ENCODE results near the gene SLC51B.

Gene SLC51B

DNA sequence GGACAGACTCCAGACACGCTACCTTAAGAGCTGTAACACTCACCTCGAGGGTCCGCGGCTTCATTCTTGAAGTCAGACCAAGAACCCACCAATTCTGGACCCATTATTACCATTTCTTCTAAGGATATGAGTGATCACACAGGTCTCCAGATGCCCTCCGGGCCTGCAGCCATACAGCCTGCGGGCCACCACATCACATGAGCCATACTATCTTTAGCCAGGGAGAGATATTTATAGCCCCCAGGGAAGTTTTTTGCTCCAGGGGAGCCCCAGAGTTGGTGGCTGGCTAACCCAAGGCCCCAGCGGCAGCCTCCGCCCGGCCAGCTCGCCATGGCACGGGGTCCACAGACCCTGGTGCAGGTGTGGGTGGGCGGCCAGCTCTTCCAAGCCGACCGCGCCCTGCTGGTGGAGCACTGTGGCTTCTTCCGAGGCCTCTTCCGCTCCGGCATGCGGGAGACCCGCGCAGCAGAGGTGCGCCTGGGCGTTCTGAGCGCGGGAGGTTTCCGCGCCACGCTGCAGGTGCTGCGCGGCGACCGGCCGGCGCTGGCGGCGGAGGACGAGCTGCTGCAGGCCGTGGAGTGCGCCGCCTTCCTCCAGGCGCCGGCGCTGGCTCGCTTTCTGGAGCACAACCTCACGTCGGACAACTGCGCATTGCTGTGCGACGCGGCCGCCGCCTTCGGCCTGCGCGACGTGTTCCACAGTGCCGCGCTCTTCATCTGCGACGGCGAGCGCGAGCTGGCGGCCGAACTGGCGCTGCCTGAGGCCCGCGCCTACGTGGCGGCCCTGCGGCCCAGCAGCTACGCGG is 31.5 kb downstream of the SLC51B start, which contains the start of gene KBTBD13:
KBTBD13 (plus strand) TSS at position 261 of the 805 bp plus-strand sequence; CDS start at position 331, 70 bp downstream.
- in situ Hi-C loops (cut with HindIII; ENCODE audit: low sequenced_read_pairs): no loop called here
- H3K4me3 ChIP-seq (ENCODE audit: low read depth, low read length): no peak within 1 kb of the TSS
- TF ChIP-seq, protein P1, sequence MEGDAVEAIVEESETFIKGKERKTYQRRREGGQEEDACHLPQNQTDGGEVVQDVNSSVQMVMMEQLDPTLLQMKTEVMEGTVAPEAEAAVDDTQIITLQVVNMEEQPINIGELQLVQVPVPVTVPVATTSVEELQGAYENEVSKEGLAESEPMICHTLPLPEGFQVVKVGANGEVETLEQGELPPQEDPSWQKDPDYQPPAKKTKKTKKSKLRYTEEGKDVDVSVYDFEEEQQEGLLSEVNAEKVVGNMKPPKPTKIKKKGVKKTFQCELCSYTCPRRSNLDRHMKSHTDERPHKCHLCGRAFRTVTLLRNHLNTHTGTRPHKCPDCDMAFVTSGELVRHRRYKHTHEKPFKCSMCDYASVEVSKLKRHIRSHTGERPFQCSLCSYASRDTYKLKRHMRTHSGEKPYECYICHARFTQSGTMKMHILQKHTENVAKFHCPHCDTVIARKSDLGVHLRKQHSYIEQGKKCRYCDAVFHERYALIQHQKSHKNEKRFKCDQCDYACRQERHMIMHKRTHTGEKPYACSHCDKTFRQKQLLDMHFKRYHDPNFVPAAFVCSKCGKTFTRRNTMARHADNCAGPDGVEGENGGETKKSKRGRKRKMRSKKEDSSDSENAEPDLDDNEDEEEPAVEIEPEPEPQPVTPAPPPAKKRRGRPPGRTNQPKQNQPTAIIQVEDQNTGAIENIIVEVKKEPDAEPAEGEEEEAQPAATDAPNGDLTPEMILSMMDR (IDR thresholded peaks at IDR 0.05; ENCODE audit: low read depth, low read length, missing control alignments): no peak
- DNase-seq (ENCODE audit: low read depth): no peak

DNA sequence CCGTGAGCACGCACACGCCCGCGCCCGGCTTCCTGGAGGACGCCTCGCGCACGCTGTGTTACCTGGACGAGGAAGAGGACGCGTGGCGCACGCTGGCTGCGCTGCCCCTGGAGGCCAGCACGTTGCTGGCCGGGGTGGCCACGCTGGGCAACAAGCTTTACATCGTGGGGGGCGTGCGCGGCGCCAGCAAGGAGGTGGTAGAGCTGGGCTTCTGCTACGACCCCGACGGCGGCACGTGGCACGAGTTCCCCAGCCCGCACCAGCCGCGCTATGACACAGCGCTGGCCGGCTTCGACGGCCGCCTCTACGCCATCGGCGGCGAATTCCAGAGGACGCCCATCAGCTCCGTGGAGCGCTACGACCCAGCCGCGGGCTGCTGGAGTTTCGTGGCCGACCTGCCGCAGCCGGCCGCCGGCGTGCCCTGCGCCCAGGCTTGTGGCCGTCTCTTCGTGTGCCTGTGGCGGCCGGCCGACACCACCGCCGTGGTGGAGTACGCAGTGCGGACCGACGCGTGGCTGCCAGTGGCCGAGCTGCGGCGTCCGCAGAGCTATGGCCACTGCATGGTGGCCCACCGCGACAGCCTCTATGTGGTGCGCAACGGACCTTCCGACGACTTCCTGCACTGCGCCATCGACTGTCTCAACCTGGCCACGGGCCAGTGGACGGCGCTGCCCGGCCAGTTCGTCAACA is 32.2 kb downstream of the SLC51B start:
- no peak overlapping the region for H3K4me3 ChIP-seq (ENCODE audit: low read depth, low read length)
- no peak for DNase-seq (ENCODE audit: low read depth)
- TF ChIP-seq, protein P1 (IDR thresholded peaks at IDR 0.05; ENCODE audit: low read depth, low read length, missing control alignments): no peak
- in situ Hi-C loops (cut with HindIII; ENCODE audit: low sequenced_read_pairs): no loop called here

DNA sequence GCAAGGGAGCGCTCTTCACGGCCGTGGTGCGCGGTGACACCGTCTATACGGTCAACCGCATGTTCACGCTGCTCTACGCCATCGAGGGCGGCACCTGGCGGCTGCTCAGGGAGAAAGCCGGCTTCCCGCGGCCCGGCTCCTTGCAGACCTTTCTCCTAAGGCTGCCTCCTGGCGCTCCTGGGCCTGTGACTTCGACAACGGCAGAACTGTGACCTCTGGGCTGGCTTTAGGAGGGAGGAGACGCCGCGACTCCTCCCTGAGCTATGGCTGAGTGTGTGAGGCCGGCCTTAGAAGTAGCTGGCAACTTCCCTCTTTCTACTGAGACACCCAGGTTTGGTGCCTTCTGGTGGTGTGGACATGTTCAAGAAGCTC is 32.8 kb downstream of the SLC51B start:
- H3K4me3 ChIP-seq (ENCODE audit: low read depth, low read length): no peak overlapping the region
- TF ChIP-seq, protein P1 (IDR thresholded peaks at IDR 0.05; ENCODE audit: low read depth, low read length, missing control alignments): peak; percentile 60
- DNase-seq (ENCODE audit: low read depth): no peak
- in situ Hi-C loops (cut with HindIII; ENCODE audit: low sequenced_read_pairs): no loop called here

DNA sequence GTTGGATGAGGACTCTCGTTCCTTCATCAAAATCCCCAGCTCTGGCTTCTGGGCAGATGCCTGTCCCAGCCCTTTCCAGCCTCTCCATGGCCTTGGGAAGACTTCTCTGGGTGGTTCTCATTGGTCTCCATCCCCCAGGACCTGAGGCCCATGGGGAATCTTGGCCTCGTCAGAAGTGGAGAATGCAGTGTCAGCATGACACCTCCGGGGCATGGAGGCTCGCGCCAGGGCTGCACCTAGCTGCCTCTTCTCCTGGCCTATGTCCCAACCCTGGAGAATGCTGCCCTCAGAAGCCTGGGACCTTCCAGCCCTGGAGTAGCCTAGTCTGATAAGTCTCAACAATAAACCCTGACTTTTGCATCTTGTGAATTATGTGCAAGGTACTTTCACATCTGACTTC is 34.4 kb downstream of the SLC51B start:
- DNase-seq (ENCODE audit: low read depth): no peak
- in situ Hi-C loops (cut with HindIII; ENCODE audit: low sequenced_read_pairs): no loop called here
- H3K4me3 ChIP-seq (ENCODE audit: low read depth, low read length): no peak overlapping the region
- TF ChIP-seq, protein P1 (IDR thresholded peaks at IDR 0.05; ENCODE audit: low read depth, low read length, missing control alignments): no peak

DNA sequence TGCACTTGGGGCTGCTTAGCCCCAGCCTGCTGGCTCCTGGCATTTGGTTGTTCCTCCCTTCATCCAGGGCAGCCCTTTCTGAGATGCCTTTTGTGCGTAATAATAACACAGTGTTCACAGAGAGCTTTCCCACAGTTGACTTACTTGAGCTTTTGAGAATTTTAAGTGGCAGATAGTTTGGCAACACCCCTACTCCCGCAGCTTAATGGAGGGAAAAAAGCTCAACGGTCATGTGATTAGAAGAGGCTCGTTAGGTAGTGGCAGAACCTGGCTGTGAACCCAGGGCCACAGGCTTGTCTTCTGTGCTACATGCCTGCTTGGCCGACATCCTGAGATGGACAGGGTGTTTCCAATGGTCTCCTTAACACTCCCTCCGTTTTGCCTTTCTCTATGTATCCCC is 36.1 kb downstream of the SLC51B start:
- no peak overlapping the region for H3K4me3 ChIP-seq (ENCODE audit: low read depth, low read length)
- in situ Hi-C loops (cut with HindIII; ENCODE audit: low sequenced_read_pairs): no loop called here
- TF ChIP-seq, protein P1 (IDR thresholded peaks at IDR 0.05; ENCODE audit: low read depth, low read length, missing control alignments): no peak
- no peak for DNase-seq (ENCODE audit: low read depth)

DNA sequence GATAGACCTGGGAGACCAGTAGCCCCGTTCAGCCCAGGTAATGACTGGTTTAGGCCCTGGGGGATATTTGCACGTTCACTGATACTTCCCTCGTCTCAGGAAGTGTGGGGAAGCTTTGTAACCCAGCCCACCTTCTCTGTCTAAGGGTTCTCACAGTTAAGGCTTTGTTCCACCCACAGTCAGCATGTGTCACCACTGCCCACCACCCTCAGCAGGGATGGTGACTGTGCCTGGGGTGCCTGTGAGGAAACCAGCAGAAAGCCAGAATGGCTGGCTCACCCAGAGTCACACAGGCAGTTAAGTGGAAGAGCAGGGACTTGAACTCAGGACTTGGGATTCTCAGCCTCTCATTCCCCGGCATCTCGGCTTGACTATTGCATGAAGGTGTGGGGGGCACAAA is 36.6 kb downstream of the SLC51B start:
- no peak overlapping the region for H3K4me3 ChIP-seq (ENCODE audit: low read depth, low read length)
- TF ChIP-seq, protein P1 (IDR thresholded peaks at IDR 0.05; ENCODE audit: low read depth, low read length, missing control alignments): no peak
- DNase-seq (ENCODE audit: low read depth): no peak
- in situ Hi-C loops (cut with HindIII; ENCODE audit: low sequenced_read_pairs): no loop called here
